HG03175 (cell line): ENCODE results near the gene SLC16A2.
A peak's percentile ranks its signal among the peaks of the same experiment; 100 is the strongest.

Source experiments
- ATAC-seq: cut with Tn5 transposase; IDR thresholded peaks from one replicate; pipeline ENCODE4 v1.9.1; 2021; ENCODE audit warnings: mild to moderate bottlenecking, moderate library complexity; ENCODE audit not compliant: unreplicated experiment

SLC16A2 gene

DNA sequence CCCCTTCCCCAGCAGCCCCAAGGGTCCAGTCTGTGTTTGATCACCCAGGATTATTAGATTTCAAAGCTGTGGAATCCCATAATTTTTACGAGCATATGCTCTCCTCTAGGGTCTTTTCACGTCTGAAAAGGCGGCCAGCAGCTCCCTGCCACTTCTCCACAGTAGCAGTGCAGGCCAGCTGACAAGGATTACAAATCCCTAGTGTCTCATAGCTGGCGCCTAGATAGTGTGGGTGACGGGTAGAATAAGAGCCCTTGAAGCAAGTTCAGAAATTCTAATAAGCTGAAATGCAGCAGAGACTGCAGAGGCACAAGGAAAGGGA, 113.8 kb downstream of the SLC16A2 start:
- no peak for ATAC-seq

DNA sequence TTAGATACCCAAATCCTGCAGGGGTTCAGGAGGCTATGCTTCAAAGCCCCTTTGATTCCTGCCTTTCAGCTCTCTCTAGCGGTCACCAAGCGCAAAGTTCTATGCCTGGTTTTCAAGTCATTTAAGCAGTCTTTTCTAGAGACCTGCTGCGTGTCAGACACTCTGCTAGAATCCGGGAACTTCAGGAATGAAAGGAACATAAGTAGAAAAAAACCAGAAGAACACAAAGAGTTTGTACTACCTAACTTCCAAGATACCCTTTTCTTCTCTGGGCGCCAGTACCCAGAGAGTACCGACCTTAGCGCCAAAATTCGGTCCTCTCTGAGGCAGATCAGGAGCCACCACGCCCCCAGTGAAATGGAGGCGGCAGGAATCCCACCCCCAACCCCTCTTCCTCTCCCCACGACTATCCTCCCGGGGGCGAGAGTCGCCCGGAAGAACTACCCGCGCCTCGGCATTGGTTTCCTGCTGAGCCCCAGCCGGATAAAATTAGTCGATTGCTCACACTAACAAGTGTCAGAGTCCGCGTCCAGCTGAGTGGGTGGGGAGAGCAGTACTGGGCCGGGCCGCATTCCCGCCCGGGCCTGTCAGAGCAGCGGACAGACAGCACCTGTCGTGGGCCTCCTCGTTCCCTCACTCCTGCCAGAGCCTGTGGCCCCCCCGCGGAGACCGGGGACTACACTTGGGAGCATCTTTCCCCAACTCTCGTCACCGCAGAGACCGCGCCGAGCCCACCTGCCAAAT, 114.3 kb downstream of the SLC16A2 start:
- peak; percentile 48 for ATAC-seq

DNA sequence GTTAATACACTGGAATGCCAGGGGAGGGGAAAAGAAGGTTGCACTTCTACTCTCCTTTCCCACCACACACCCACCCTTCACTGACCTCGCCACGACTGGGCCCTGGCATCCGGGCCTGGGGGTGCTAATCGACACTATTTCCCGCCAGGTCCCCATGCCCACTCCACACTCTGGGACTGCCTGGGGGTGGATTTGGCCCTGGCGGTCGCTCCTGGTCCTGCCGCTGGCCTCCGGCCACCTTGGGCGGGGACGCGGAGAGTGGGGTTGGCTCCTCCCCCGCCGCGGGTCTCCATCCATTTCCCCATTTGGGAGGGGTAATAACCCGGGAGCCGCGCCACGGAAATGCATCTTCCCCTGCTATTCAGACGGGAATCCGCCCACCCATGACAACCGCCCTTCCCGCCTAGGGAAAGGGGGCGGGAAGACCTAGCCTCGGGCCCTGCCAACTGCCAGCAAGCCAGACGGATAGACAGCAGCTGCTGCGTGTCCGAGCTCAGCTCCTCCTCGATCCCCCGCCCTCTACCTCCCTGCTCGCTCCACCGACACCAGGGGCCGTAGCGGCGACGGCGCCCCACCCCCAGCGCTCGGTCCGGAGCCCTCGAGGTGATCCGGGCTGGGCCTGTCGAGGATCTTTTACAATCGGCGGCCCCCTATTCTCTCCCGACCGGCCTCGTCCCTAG, 115.0 kb downstream of the SLC16A2 start:
- peak; percentile 64 for ATAC-seq

DNA sequence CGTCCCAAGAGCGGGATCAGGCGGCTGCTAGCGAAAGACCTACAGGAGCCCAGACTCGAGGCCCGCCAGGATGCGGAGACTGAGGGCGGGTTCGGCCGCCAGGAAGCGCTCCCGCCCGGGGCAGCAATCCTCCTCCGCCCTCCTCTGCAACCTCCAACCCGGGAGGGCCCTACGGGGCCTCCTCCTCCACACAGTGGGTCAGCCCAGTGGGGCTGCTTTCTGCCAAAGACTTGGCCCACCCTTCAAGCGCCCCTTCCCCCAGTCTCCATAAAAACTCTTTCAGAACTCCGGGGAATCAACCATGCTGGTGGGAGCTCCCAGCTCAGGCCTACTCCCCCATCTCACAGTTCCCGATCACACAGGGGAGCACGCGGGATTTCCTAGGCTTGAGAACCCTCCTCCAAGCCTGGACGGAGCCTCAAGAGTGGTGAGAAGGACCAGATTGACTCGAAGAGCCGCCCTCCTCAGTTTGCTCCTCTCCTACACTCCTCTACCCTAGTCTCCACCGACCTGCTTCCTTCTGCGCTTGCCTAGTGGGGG, 115.6 kb downstream of the SLC16A2 start:
- peak; percentile 13 for ATAC-seq

DNA sequence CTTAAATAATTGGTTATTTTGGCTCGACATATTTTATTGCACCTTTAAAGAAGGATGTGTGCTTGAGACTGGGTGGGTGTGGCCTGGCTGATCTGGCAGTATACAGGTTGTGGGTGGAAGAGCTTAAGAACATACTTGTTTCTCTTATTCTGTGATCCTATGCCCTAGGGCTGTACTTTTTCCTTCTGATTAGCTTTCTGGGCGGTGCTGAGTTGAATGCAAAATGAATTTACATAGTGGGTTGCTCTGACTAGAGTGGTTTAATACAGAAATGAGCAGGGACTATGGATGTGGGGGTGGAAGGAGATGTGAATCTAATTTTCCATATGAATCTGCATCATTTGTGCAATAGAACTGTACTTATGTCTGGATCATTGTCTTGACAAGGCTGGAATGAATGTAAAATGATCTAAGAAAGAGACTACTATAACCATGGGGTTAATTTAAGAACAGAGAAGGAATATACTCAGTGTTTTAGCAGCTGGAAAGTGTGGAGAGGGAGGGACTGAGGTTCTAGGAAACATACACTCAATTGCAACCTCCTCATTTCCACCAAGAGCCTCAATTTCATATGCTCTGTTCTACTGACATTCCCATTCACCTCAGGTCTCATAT, 119.4 kb downstream of the SLC16A2 start:
- no peak for ATAC-seq

DNA sequence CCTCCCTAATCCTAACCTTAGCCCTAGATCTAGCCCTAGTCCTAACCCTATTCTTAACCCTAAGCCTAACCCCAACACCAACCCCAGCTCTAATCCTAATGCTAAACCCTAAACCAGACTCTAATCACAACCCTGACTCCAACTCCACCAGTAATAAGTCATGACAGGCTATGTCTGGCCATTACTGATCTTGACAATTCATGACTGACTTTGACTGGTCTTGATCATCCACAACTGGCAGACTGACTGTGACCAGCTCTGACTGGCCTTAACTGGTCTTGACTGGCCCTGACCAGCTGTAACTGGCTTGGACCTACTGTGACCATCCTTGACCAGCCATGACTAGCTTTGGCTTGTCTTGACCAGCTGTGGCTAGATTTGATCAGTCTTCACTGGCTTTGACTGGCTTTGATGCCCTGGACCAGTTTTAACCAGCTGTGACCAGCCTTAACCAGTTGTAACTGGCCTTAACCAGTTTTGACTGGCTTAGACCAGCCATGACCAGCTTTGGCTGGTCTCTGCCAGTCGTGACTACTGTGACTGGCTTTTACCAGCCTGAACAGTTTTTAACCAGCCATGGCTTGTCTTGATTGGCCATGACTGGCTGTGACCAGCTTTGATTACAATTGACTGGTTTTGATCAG, 124.7 kb downstream of the SLC16A2 start:
- no peak for ATAC-seq

DNA sequence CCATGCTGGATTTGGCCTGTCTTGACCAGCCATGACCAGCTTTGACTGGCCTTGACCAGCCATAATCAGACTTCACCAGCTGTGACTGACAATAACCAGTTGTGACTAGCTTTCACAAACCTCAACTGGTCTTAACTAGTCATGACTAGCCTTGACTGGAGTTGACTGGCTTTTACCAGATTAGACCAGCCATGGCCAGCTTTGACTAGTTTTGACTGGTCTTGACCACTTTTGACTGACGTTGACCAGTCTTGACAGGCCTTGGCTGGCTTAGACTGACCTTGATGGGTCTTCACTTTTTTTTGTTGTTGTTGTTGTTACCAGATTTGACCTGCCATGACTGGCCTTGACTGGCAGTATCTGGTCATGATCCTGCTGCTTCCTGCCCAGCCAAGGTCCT, 125.7 kb downstream of the SLC16A2 start:
- no peak for ATAC-seq

DNA sequence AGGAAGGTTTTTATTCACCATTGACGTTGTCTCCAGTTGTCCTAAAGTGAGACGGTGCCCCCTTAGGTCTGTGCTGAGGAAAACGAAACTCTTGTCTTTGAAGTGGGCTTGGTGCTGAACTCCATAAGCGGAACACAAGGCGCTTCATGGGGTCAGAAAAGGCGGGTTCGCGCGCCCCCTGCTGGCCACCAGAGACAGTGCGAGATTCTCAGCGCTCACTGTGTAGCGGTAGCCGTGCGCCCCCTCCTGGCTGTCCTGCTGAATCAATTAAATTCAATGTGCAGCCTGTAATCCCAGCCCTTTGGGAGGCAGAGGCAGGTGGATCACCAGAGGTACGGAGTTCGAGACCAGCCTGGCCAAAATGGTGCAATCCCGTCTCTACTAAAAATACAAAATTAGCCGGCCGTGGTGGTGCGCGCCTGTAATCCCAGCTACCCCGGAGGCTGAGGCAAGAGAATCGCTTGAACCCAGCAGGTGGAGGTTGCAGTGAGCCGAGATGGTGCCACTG, 129.1 kb downstream of the SLC16A2 start:
- ATAC-seq = peak; percentile 85

DNA sequence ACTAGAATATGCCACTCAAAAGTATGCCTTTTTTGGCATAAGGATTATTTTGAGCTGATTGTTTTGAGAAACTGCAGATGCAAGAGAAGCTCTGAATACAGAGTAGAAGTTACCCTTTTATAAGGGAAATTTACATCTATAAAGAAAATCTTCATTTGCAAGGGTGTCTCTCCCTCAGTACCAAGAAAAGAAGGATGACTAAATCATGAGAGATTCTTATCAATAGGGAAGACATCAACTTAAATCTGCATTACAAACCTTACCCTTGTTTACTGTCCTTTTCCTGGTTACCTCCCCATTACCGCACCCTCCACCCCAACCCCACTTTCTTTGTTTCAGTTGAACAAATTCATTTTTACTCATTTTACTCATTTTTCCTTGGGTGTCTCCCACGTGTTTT, 130.6 kb downstream of the SLC16A2 start:
- no peak for ATAC-seq

DNA sequence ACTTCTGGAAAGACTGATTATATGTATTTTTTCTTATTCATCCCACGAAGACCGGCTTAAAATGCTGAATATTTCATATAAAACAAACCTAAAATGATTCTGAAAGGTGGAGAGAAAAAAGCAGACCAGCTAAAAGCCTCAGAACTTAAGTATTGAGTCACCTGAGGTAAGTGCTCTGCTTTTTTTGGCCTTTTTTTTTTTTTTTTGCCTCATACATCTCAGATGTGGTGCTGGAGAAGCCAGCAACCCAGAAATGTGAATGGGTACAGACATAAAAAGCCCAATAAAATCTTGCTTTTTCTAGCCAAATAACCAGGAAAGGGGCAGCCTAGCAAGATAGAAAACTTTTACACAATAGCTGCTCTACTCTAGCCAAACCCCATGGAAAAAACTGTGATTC, 136.1 kb downstream of the SLC16A2 start:
- no peak for ATAC-seq

DNA sequence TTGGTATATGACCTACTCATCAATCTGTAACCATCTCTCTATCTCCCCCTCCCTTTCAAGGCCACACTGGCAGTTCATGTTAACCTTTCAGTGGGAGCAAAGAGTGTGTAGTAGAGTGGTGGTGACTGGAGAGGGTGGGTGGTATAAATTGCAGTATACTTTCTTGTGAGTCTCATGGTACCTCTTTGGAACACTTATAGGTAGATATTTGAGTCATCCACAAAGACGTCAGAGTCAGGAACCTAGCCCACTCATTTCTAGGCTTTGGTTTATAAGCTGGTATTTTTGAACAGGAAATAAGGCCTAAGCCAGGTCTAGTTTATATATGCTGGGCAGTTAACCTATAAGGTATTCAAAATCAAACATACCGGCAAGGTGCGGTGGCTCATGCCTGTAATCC, 156.8 kb downstream of the SLC16A2 start:
- no peak for ATAC-seq

DNA sequence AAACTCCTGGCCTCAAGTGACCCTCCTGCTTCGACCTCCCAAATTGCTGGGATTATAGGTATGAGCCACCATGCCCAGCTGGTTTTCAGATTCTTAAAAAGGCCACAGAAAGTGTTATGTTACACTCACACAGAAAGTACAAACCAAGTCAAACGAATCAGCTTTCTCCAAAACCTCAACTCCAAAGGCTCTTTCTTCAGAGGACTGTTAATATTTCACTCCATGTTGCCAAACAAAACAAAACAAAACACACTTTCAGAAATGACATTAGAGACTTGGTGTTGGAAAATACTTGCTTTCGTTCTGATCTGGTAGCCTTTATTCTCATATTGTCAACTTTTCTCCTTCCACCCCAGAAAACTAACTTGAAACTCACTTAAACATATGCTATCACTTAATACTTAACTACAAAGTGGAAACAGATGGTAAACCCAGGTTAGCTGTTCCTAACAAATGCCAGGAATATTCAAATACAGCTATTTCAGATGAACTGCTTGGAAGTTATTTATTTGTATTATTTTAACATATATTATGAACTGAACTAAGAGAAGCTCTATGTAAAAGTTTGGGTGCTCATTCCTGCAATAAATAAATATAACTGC, 158.4 kb downstream of the SLC16A2 start:
- no peak for ATAC-seq
